HL-60 (cell line): ENCODE data around the gene PRIMPOL.
"Not testable (repeated sequence)": the region's sequence is repeated elsewhere in the genome, so short reads cannot be mapped to it uniquely, and the experiment has no call there.

Experiments
- DNase-seq, 2 experiments: peaks; one replicate each; pipeline ENCODE4 v3.0.0-alpha.2; 2010 to 2020; ENCODE audit warnings: low read depth in 1 of 2, low spot score in 1 of 2
- H3K27ac ChIP-seq: fragments of 250-450 bp; sonication (Bioruptor Pico); replicated peaks from 2 replicates; pipeline ENCODE4 v1.5.1; 2020; ENCODE audit warnings: mild to moderate bottlenecking, moderate library complexity
- H3K27me3 ChIP-seq: fragments of 250-450 bp; sonication (Bioruptor Pico); 2 replicates; pipeline ENCODE4 v1.5.1; 2021; ENCODE audit warnings: mild to moderate bottlenecking, moderate library complexity; ENCODE audit not compliant: insufficient read depth, poor library complexity, severe bottlenecking
- H3K4me3 ChIP-seq: replicated peaks from 2 replicates; pipeline ENCODE4 v1.5.1; 2011; ENCODE audit warnings: mild to moderate bottlenecking, control low read depth, low read length; ENCODE audit not compliant: insufficient read depth
- CTCF ChIP-seq: IDR thresholded peaks from one replicate; pipeline ENCODE4 v1.5.1; 2011; ENCODE audit warnings: low read length, control low read depth, inconsistent platforms; ENCODE audit not compliant: insufficient read depth
- GABPA ChIP-seq: IDR thresholded peaks from 2 replicates; pipeline ENCODE4 v1.6.1; 2012; ENCODE audit warnings: low read depth
- POLR2AphosphoS5 ChIP-seq: IDR thresholded peaks from 2 replicates; pipeline ENCODE4 v1.6.1; 2012; ENCODE audit warnings: low read depth
- SPI1 ChIP-seq: IDR thresholded peaks from 2 replicates; pipeline ENCODE4 v1.6.1; 2012; ENCODE audit warnings: low read depth, mild to moderate bottlenecking, borderline replicate concordance
- long read RNA-seq: library from polyadenylated mRNA; unstranded; transcript quantifications from one replicate; pipeline ENCODE4 v2.0.0, GENCODE V29; 2020
- TF ChIP-seq, protein P1 (sequence below): IDR thresholded peaks from 2 replicates; pipeline ENCODE4 v1.6.1; 2012; ENCODE audit warnings: low read depth; ENCODE audit not compliant: insufficient replicate concordance

Gene PRIMPOL
- long read RNA-seq, transcript PRIMPOL-209 (14 exons, 2,174 nt) = minor isoform, 6 of 77 reads
- long read RNA-seq, transcript PRIMPOL-201 (14 exons, 2,289 nt) = major isoform, 15 of 77 reads
- long read RNA-seq, partial matches to known transcripts = 2 of 77 reads
- long read RNA-seq, other reads (novel, unspliced or antisense) = 52 of 77 reads

- Histone ChIP-seq H3K27ac (peak within 1 kb of the TSS; percentile 88), H3K4me3 (peak within 1 kb of the TSS; percentile 78), H3K27me3 (no peaks in the 10 kb centered on the region)
- DNase-seq = peak; percentile 72 to 96
- TF ChIP-seq, protein P1, sequence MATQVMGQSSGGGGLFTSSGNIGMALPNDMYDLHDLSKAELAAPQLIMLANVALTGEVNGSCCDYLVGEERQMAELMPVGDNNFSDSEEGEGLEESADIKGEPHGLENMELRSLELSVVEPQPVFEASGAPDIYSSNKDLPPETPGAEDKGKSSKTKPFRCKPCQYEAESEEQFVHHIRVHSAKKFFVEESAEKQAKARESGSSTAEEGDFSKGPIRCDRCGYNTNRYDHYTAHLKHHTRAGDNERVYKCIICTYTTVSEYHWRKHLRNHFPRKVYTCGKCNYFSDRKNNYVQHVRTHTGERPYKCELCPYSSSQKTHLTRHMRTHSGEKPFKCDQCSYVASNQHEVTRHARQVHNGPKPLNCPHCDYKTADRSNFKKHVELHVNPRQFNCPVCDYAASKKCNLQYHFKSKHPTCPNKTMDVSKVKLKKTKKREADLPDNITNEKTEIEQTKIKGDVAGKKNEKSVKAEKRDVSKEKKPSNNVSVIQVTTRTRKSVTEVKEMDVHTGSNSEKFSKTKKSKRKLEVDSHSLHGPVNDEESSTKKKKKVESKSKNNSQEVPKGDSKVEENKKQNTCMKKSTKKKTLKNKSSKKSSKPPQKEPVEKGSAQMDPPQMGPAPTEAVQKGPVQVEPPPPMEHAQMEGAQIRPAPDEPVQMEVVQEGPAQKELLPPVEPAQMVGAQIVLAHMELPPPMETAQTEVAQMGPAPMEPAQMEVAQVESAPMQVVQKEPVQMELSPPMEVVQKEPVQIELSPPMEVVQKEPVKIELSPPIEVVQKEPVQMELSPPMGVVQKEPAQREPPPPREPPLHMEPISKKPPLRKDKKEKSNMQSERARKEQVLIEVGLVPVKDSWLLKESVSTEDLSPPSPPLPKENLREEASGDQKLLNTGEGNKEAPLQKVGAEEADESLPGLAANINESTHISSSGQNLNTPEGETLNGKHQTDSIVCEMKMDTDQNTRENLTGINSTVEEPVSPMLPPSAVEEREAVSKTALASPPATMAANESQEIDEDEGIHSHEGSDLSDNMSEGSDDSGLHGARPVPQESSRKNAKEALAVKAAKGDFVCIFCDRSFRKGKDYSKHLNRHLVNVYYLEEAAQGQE = no peak
- TF ChIP-seq POLR2AphosphoS5 (peak; percentile 77; the same call in 1 of the 2 replicates), SPI1 (no peak), GABPA (peak; percentile 45; the same call in 1 of the 2 replicates)
Measured at GRCh38 chr4:184649026-184649970, at the start of gene PRIMPOL, which contains the start of gene CASP3. PRIMPOL (plus strand) TSS chr4:184649738; CDS start chr4:184657141, 7,403 bp downstream. CASP3 (minus strand) TSS chr4:184649447; CDS start chr4:184638453, 10,994 bp downstream.

DNA sequence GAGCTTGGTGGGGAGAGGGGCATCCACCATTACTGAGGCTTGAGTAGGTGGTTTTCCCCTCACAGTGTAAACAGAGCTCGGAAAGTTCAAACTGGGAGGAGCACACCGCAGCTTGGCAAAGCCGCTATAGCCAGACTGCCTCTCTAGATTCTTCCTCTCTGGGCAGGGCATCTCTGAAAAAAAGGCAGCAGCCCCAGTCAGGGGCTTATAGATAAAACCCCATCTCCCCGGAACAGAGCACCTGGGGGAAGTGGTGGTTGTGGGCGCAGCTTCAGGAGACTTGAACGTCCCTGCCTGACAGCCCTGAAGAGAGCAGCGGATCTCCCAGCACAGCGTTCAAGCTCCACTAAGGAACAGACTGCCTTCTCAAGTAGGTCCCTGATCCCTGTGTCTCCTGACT, 48.6 kb upstream of the PRIMPOL start:
- not testable (repeated sequence) for DNase-seq, H3K4me3 ChIP-seq, H3K27me3 ChIP-seq, H3K27ac ChIP-seq

DNA sequence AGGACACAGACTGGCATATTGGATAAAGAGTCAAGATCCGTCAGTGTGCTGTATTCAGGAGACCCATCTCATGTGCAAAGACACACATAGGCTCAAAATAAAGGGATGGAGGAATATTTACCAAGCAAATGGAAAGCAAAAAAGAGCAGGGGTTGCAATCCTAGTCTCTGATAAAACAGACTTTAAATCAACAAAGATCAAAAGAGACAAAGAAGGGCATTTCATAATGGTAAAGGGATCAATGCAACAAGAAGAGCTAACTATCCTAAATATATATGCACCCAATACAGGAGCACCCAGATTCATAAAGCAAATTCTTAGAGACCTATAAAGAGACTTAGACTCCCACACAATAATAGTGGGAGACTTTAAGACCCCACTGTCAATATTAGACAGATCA, 46.7 kb upstream of the PRIMPOL start:
- not testable (repeated sequence) for H3K27ac ChIP-seq, H3K27me3 ChIP-seq, DNase-seq, H3K4me3 ChIP-seq

GRCh38 chr4:184607429-184607828, 42.1 kb upstream of the PRIMPOL start:
- not testable (repeated sequence) for H3K27me3 ChIP-seq

DNA sequence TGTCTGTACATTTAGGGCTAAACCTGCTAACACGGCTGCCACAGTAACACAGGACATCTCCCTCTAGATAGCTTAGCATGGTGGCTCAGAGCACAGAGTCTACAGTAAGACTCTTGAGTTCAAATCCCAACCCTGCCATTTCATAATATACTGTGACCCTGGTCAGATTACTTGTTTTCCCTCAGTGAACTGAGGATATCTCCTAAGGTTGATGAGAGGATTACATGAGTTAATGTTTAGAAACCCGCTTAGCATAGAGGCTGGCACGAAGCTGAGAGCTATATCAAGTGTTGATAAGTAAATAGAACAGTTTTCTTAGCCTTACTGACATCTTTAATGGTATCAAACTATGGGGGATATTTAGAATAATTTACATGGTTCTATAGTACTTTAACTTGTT, 37.5 kb upstream of the PRIMPOL start:
- no peak for DNase-seq
- no peak overlapping the region for H3K27ac ChIP-seq
- no peak overlapping the region for H3K4me3 ChIP-seq
- TF ChIP-seq GABPA (no peak), POLR2AphosphoS5 (no peak)
- no peaks in the 10 kb centered on the region for H3K27me3 ChIP-seq

More at GRCh38 chr4:184607429-184607828, 42.1 kb upstream of the PRIMPOL start:
- not testable (repeated sequence) for H3K4me3 ChIP-seq, H3K27ac ChIP-seq, DNase-seq

GRCh38 chr4:184613405-184613804, 36.1 kb upstream of the PRIMPOL start:
- TF ChIP-seq SPI1 (peak; percentile 84), GABPA (no peak)
- Histone ChIP-seq H3K27me3 (no peaks in the 10 kb centered on the region), H3K27ac (no peak overlapping the region), H3K4me3 (no peak overlapping the region)
- DNase-seq = no peak

DNA sequence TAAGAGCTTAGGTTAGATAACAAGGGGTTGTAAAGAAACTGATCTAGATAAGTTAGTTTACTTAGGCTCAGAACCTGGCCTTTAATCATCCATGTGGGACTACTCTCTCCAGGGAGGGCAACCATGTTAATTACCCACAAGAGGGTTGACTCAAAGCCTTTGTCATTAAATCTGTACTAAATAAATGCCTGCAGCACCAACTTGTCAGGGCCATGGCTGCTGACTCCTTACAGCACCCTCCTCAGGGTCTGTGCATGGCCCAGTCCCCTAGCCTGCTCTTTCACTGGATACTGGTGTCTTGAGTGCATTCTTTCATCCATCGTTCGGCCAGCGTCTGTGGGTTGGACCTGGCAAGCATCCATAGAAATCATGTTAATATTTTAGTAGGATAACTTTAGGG, 35.0 kb upstream of the PRIMPOL start:
- no peak for DNase-seq
- TF ChIP-seq GABPA = no peak
- no peak for TF ChIP-seq POLR2AphosphoS5
- TF ChIP-seq SPI1 = no peak
- TF ChIP-seq, protein P1 = no peak
- TF ChIP-seq CTCF = no peak
- Histone ChIP-seq H3K27ac (no peak overlapping the region), H3K27me3 (no peaks in the 10 kb centered on the region), H3K4me3 (no peak overlapping the region)

DNA sequence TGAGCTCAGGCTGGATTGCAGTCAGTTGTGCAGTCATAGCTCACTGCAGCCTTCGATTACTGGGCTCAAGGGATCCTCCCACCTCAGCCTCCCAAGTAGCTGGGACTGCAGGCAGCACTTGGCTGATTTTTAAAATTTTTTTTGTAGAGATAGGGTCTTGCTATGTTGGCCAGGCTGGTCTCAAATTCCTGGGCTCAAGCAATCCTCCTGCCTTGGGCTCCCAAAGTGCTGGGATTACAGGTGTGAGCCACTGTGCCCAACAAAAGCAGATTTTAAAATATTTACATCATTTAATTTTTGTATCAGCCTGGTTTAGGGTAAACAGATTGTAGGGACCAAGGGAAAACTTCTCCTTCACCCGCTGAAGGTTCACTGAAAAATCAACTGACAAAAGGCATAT, 33.4 kb upstream of the PRIMPOL start:
- H3K27ac ChIP-seq, H3K27me3 ChIP-seq, H3K4me3 ChIP-seq, DNase-seq: not testable (repeated sequence)
